ENCODE measurements around the gene USPL1.

The USPL1 gene

DNA sequence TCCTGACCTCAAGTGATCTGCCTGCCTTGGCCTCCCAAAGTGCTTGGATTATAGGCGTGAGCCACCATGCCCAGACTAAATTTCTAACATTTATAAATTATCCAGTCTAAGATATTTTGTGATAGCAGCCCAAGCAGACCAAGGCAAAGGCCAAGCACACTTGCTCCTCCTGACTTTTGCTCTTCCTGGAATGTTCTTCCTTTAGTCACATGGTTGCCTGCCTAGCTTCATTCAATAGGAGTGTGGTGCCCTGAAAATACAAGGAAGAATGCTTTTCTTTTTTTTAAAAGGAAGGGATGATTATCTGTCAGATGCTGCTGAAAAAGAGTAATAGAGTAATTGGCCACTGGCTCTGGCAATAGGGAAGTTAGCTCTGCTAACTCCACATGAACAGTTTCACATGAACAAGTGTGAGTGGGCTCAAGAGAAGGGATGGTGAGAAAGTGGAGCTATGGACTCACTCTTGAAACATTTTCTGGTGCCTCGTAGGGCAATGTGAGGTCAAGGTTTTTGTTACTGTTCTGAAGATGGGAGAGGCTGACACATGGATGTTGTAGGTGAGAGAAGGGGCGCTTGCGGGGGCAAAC lies 47.1 kb downstream of the USPL1 start:
- DNase-seq: no peak

DNA sequence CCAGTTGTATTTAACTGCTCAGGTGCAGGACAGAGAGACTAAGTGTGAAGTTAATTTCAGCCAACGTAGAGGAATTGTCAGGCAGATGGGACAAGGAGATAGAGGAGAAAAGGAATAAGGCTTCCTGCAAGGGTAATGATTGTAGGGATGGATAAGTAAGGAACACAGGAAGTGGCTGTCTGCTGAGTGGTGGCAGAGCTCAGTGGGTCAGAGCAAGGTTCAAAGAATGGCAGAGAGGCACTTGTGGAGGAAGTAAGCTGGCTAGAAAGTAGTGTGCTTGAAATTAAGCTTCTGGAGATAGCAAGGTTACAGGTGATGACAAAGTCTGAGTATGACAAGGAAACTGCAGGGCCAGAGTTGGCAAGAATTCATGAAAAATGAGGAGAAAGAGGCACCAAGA lies 47.9 kb downstream of the USPL1 start:
- no peak for DNase-seq

DNA sequence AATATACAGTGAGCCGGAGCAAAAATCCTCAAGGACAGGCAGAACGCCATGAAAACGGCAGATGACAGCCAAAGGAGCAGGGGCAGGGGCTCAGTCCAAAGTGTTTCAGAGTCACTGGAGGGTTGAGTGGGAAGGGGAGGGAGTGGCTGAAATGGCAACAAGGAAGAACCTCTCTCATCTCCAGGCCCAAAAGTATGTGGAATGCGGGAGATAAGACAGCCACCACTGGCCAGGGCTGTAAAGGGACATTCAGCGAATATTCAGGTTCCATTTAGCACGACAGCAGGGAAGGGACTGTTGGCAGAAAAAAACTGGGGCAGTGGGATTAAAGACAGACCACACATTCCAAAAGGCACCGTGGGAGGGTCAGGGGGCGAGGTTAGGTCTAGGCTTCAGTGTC lies 48.4 kb downstream of the USPL1 start:
- no peak for DNase-seq

DNA sequence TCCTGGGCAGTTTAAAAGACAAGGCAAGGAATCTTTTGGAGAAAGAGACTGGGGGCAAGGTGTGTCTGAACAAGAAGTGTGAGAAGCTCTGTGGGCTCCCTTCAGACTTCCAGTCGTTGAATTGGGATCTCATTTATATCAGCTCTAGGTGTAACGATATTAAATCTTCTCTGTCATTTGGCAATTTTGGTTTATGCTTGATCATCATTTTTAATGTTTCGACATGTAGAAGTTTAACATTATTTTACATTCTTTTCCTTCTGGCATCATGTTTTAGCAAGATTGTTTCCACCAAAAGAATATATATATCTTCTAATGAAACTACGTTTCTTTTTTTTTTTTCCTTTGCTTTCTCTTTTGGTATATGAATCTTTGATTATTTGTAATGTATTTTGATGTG lies 49.3 kb downstream of the USPL1 start:
- DNase-seq: no peak

DNA sequence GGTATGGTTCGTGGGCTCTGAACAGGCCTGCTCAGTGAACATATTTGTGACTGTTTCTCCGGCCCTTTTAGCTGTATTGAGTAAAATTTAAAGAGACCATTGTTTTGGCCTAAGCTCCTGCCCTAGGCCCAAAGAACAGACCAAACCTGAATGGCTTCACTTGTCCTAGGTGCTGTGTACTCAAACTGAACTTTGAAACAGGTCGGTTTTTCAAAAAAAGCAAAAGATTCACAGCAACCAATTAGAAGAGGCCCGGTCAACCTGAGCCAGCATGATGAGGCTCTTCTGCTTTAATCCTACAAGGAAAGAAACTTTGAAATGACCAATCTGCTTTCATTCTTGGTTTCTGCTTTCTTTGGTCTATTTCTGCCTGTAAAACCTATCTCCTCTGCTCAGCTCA lies 50.6 kb downstream of the USPL1 start:
- no peak for DNase-seq

DNA sequence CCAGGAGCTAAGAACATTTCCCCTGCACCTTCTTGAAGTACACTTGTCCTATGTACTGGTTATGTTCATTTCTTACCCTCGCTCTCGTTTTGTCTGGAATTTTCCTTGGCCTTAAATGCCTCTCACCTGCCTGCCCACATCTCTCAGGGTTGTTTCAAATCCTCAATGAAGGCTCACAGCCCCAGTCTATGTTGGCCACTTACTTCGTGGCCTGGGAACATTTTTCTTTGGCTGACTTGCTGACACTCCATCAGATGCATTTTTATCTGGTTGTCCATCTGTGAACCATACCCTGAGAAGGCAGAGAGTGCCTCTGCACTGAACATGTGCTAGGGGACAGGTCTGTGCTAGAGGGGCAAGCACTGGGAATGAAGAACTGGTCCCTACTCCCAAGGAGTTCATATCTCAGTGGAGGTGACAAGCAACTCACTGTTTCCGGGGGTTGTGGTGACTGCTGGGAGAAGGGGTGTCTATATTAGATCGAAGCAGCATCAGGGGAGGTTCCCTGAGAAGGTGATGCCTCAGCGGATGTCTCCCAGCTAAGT lies 53.6 kb downstream of the USPL1 start:
- DNase-seq: no peak

DNA sequence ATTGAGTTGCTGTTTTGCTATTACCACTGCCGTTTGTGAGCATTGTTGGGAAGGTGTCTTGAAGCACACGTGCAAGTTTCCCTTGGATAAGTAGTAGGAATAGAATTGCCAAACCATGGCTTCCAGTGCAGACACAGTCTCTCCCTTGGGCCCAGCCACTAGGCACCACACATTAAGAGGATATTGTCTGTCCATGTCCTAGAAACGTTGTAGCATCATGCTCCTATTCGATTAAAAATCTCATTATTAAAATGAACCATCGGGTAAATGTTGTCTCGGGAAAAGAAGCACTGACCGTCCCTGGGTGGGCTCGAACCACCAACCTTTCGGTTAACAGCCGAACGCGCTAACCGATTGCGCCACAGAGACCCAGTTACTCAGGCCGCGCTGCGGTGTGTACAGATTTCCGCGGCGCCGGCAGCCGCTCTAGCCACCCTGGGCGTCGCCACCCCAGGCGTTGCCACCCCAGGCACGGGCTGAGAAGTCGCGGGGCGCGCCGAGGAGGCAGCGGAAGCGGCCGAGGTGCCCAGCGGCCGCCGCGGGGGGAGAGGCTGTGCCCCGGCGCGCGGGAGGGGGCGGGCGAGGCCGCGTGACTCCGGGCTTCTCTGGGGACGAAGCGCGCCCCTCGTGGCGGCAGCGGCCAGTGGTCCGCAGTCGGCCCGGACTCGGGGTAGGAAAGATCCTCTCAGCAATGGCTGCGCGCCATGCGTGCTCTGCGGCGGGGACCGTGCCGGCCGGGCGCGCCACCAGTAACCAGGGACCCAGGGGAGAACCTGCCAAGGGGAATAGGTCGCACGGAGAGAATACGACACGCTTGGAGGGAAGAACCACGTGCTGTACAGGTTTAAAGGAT lies 56.2 kb downstream of the USPL1 start:
- DNase-seq: peak; percentile 79

DNA sequence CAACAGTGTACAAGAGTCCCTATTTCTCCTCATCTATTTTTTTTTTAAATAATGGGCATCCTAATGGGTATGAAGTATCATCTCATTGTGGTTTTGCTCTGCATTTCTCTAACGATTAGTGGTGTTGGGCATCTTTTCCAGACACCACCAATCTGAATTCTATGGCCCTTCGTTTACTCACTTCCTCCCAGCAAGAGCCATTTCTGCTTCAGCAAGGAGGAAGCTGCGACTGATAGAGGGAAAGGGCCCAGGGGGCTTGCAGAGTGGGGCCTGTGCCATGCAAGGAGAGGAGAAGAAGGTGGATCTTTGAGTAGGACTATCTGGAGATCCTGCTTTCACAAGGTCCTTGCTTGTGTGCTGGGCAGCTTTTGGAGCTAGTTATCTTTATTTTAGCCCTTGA lies 58.0 kb downstream of the USPL1 start:
- no peak for DNase-seq

DNA sequence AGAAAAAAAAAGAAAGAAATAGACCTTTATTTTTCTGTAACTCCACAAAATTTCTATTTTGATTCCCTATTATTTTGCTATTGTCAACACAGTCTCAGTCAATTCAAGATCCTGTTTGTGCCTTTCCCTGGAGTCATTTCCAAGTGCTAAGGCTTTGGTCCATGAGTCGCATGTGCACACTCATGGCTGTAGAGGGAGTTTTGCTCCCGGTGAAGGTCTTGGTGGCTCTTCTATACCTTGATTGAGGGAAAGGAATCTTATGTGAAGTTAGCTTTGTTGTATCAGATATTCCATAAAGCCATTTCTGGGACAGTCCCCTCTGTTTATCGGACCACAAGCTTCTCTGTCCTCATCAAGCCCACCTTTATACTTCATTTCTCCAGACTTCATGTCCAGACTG lies 59.0 kb downstream of the USPL1 start:
- DNase-seq: no peak

DNA sequence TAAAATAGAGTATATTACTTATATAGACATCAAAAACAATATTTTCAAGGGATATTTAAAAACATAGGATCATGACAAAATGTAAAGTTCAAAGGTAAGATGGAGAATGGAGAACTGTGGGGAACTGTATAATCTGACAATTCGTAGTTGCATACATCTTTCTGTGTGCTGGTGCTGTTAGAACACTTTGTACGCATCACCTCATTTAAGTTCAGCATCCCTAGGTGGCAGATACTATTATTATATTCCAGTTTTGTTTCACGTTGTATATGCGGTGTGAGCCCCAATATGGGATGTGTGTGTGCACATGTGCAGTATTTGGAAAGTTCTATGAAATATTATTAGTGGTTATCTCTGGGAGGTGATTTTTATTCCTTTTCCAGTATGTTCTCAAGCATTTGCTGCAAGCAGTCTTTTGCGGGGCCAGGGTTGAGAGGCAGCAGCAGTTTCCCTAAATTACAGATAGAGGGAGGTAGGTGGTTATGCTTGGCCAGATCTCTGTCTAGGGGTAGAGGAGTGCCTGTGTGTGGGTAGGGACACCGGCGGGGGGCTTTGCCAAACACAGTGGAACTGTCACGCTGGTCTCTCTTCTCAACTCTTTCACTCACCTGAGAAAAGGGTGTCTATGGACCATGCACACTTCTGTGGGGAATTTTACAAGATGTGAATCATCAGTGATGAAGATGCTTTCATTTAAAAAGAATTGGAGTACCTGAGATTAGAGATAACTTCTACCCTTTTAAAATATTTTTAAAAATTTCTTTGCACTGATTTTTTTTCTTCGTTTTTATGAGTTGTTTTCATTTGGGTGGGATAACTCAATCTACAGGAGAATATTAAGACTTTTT lies 62.0 kb downstream of the USPL1 start:
- DNase-seq: no peak

DNA sequence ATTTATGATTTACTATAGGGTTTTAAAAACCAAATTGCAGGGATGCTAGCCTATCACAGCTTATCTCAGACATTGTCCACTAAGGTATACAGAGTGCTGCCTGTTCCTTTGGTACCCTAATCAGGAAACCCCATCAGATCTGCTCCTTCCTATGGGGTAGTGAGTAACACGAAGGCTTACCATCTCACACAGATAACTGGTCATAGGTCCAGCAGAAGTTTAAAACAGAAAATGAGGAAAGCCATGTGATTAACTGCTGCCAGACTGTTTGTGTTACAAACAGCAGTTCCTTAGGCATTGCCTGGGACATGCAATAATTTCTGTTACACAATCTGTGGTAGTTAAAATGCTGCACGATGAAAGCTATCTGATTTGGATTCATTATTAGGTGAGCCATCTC lies 64.1 kb downstream of the USPL1 start:
- no peak for DNase-seq

DNA sequence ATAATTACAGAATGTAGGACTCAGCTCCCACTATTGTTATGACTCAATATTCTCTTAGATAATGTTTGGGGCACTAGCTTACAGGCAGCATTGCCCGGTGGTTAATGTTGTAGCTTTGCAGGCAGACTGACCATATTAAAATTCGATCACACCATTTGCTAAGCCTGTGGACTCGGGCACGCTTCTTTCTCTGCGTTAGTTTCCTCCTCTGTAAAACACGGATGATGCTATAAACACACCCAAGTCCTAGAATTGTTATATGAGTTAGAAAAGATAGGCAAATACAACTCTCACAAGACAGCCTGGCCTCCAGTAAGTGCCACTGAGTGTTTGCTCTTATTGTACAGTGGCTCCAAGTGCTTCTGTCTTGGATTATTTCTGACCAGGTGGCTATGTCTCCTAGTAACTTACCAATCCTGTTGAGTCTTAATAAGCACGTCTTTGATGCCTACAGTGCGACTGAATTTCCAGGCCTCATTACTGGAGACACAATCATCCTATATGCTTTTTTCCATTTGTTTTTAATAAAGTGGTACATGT lies 67.7 kb downstream of the USPL1 start:
- peak; percentile 63 for DNase-seq

DNA sequence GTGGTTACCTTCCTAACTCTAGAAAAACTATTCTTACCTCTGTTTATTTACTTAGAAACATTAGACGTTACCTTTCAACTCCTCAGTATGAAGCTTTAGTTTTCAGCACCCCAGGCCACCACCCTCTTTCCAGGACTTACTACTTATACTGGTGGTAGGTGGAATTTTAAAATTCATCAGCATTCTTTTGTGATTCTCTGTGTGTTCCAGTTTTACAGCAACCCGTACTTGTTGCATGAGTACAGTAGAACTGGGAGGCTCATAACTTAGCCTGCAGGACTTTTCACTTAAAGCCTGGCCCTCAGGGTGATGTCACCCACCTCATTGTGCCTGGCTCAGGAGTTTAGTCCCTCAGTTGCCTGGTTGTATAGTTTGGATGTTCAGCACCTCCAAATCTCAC lies 68.3 kb downstream of the USPL1 start:
- no peak for DNase-seq

DNA sequence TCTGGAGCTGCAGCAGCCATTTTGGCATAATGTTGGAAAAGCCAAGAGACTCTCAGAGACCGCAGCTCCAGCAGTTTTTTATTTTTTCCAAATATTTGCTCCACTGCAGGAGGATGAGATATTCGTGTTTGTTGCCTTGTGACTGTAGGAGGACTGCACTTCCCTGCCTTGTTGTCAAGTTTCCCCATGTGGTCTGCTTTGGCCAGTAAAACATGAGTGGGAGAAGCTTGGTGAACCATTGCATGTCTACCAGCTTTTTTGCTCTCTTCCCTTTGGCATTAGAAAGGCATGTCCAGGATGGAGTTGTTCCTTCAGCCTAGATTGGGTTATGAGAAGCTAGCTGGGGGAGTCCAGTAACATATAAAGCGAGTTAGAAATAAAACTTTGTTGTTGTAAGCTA lies 69.9 kb downstream of the USPL1 start:
- no peak for DNase-seq

DNA sequence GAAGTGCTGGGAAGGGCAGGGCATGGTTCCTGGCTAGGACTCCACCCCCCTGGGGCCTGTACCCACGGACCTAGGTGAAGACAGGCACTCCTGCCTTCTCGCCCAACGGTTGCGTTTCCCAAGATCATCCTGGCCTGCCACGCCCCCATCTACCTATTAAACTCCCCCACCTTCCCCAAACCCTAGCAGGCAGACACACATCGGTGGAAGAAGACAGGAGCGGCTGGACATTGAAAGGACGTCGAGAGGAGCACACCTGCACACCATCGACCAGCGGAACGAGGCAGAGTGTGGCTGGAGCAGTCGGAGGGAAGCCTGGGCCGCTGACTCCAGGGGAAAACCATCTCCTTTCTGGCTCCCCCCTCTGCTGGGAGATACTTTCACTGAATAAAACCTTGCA lies 72.0 kb downstream of the USPL1 start:
- DNase-seq: no peak

DNA sequence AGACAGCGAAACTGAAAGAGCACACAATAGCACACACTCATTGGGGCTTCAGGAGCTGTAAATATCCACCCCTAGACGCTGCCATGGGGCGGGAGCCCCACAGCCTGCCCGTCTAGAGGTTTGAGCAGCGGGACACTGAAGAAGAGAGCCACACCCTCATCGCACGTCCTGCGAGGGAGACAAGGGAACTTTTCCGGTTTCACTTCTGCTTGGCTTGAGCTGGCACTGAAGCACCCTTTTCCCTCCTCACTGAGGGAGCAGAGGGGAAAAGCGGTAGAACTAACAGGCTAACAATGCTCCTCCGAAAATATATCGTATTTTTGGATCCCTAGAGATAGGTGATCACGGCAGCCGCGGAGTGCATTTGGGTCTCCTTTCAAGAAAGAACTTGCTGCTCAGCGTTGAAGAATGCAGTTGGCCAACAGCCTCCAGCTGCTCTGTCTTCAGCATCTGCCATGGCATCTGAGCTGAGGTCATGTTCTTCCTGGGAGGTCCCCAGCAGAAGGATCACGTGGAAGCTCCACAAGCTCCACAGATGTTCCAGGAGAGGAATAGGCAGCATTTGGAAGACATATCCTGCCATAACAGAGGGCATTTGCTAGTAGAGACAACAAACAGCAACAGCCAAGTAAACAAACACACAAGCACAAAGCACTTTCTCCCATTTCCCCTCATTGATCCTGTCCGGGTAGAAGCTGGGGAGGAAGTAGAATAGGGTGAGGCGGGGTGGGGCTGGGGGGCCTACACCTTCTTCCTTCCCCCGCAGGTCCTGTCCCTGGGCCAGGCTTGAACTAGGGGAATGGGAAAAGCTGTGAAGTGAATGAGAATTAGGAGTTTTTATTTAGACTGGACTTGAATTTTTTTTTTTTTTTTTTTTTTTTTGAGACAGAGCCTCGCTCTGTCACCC lies 72.8 kb downstream of the USPL1 start:
- peak; percentile 41 for DNase-seq

DNA sequence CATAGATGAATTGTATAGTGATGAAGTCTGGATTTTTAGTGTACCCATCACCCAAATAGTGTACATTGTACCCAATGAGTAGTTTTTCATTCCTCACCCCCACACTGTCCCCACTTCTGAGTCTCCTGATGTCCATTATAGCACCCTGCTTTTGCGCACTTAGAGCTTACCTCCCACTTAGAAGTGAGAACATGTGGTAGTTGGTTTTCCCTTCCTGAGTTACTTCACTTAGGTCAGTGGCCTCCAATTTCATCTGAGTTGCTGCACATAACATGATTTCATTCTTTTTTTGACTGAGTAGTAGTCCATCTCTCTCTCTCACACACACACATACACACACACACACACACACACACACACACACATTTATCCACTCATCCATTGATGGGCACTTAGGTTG lies 74.4 kb downstream of the USPL1 start:
- no peak for DNase-seq

DNA sequence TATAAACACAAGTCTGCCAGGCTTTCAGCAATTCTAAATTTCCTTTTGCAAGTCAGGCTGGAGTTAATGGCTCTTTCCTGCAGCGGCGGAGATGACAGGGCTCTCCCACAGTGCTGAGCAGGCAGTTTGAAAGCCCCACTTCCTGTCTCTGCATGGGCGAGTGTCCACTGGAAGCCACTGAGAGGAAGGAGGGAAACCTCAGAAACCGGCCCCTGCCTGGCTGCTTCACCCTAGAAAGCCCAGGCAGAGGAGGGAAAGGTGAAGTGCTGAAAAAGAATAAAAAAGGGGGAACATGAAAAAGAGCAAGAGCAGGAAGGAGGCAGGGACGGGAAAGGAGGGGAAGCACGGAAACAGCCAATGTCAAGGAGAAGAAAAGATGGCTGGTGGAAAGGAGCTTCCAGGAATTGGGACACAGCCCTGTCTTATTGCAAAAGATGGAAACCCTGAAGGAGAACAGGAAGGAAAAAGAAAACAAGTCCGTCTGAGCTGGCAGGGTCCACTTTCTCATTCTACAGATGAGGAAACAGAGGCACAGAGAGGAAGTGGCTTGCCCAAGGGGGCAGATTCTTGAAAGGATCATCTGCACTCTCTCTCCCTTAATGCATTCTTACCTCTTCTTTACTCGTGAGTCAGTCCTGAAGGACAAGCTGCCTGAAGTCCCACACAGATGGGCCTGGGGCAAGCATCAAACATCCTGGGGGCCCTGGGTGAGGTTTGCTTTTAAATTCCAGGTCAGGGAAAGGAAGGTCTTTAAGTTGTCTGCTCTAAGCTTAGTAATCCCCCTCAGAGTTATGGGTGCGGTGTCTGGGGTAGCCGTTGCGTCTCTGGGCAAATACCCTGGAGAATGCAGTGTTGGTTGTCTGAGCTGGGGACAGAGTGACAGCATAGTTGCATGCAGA lies 78.8 kb downstream of the USPL1 start:
- DNase-seq: no peak

DNA sequence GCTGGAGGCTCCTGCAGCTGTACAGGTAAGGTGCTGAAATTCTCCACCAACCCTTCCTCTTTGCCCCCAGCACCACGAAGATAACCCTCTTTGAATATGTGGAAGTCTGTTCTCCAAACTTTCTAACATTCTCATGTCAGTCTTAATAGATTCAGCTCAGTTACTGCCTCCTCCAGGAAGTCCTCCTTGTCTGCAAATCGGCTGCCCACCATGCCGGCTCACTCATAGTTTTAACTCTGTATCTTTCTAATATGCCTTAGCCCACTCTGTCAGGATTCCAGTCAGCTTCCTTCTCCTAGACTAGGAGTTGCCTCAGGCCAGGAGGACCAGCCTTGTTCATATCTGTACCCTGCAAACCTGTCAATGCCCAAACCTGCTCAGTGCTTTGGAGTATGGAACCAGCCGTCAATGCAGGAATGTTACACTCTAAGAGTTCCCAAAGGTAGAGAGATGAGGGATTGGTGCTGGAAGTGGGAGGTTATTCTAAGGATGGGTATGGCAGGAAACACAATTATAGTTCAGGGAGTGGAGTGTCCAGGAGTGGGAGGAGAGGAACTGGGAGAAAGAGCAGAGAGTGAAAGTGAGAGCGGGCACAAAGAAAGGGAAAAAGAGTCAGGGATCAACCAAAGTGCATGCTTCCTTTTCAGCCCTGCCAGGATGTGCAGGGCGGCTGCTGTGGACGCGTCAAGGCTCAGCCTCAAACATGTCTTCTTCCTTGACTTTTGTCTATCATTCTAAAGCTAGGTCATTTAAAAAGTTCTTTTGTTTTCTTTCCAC lies 79.6 kb downstream of the USPL1 start:
- no peak for DNase-seq

DNA sequence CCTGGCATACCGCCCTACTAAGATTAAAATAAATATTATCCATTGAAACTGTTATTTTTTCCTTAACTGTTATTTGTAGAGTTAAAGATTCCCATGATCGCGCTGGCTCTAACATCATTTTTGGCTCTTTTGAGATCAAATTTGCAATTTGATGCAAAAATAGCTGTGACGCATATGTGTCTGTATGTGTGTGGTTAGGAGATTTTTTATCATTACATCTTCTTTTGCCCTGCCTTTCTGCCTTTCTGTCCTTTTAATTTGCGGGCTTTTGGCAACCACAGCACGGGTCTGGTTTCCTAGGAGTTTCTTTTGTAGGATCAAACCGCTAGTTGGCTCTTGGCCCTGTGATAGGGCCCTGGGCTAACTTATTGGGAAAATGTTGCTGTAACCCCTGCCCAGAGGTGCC lies 80.3 kb downstream of the USPL1 start:
- DNase-seq: no peak
